ENCODE results near the gene CERK.
A peak's percentile ranks its signal among the peaks of the same experiment; 100 is the strongest.

CERK gene

GRCh38 chr22:46721501-46722085 is 16.5 kb downstream of the CERK start:
- DNase-seq, result no peak
- intact Hi-C loops (cut with DNase I), result no loop called here

- no peak for DNase-seq
- intact Hi-C loops (cut with DNase I), result no loop called here
Measured at GRCh38 chr22:46719921-46720320, 18.1 kb downstream of the CERK start.

GRCh38 chr22:46714550-46714949 is 23.5 kb downstream of the CERK start:
- DNase-seq, result no peak
- intact Hi-C loops (cut with DNase I), result no loop called here

GRCh38 chr22:46712288-46712687 is 25.8 kb downstream of the CERK start:
- no peak for DNase-seq
- intact Hi-C loops (cut with DNase I), result no loop called here

GRCh38 chr22:46710806-46711205 is 27.2 kb downstream of the CERK start:
- intact Hi-C loops (cut with DNase I), result no loop called here
- peak in 39 of 42 donors; percentile 19 to 80 (median 54) for DNase-seq

GRCh38 chr22:46708766-46709330 is 29.2 kb downstream of the CERK start:
- no peak for DNase-seq
- intact Hi-C loops (cut with DNase I), result no loop called here

- DNase-seq, result no peak
- intact Hi-C loops (cut with DNase I), result no loop called here
Measured at GRCh38 chr22:46707827-46708570, 30.1 kb downstream of the CERK start.

GRCh38 chr22:46707305-46707704 is 30.7 kb downstream of the CERK start:
- intact Hi-C loops (cut with DNase I), result no loop called here
- DNase-seq, result no peak

- no peak for DNase-seq
- intact Hi-C loops (cut with DNase I), result no loop called here
Measured at GRCh38 chr22:46706060-46706459, 32.0 kb downstream of the CERK start.

GRCh38 chr22:46703996-46704370 is 34.1 kb downstream of the CERK start:
- DNase-seq, result no peak
- intact Hi-C loops (cut with DNase I), result no loop called here

- DNase-seq, result no peak
- intact Hi-C loops (cut with DNase I), result no loop called here
Measured at GRCh38 chr22:46703171-46703995, 34.7 kb downstream of the CERK start.

GRCh38 chr22:46701262-46701661 is 36.8 kb downstream of the CERK start:
- intact Hi-C loops (cut with DNase I), result no loop called here
- no peak for DNase-seq

- intact Hi-C loops (cut with DNase I), result no loop called here
- no peak for DNase-seq
Measured at GRCh38 chr22:46699091-46699490, 39.0 kb downstream of the CERK start.

GRCh38 chr22:46697811-46698515 is 40.1 kb downstream of the CERK start:
- intact Hi-C loops (cut with DNase I), result no loop called here
- no peak for DNase-seq

GRCh38 chr22:46696614-46697013 is 41.4 kb downstream of the CERK start:
- DNase-seq, result no peak
- intact Hi-C loops (cut with DNase I), result no loop called here

GRCh38 chr22:46696229-46696518 is 41.9 kb downstream of the CERK start:
- intact Hi-C loops (cut with DNase I), result no loop called here
- no peak for DNase-seq

GRCh38 chr22:46695346-46696228 is 42.5 kb downstream of the CERK start:
- DNase-seq, result no peak
- intact Hi-C loops (cut with DNase I), result no loop called here

GRCh38 chr22:46694416-46695170 is 43.5 kb downstream of the CERK start:
- DNase-seq, result no peak
- intact Hi-C loops (cut with DNase I), result no loop called here
